HepG2 (cell line): Measurements from ENCODE around the gene EIF2B1. TPM values are rescaled to one million over a fixed set of nuclear protein-coding genes. Genes with fewer than 3 reads are reported as not detected.

Experiments used
- GABPB1 ChIP-seq: IDR thresholded peaks from 2 replicates; pipeline ENCODE4 v1.6.1; 2016; ENCODE audit warnings: mild to moderate bottlenecking, missing genetic modification reagents, moderate library complexity, missing compliant biosample characterization
- HDAC1 ChIP-seq: sonication (generic); formaldehyde crosslinking; IDR thresholded peaks from 2 replicates; pipeline ENCODE4 v1.5.1; 2020; ENCODE audit warnings: mild to moderate bottlenecking, missing genetic modification reagents
- HMG20A ChIP-seq: IDR thresholded peaks from 2 replicates; pipeline ENCODE4 v1.6.1; 2016; ENCODE audit warnings: borderline replicate concordance
- KMT2A ChIP-seq: sonication (generic); formaldehyde crosslinking; IDR thresholded peaks from 2 replicates; pipeline ENCODE4 v1.4.0; 2020; ENCODE audit warnings: missing genetic modification reagents
- MAX ChIP-seq: IDR thresholded peaks from 2 replicates; pipeline ENCODE4 v1.6.1; 2012; ENCODE audit warnings: inconsistent platforms
- MXI1 ChIP-seq: IDR thresholded peaks from 3 replicates; pipeline ENCODE4 v1.6.1; 2012; ENCODE audit warnings: low read depth, low read length, inconsistent platforms, borderline replicate concordance
- NR2F6 ChIP-seq, 2 experiments: IDR thresholded peaks; 2 replicates each; pipeline ENCODE4 v1.6.1; 2016; ENCODE audit warnings: antibody characterized with exemption in 1 of 2, mild to moderate bottlenecking in 1 of 2
- TBX2 ChIP-seq: sonication (generic); formaldehyde crosslinking; IDR thresholded peaks from 2 replicates; pipeline ENCODE4 v1.5.0; 2020; ENCODE audit warnings: missing genetic modification reagents, mild to moderate bottlenecking, borderline replicate concordance
- YEATS4 ChIP-seq: sonication (generic); formaldehyde crosslinking; IDR thresholded peaks from 2 replicates; pipeline ENCODE4 v1.4.0; 2020; ENCODE audit warnings: missing genetic modification reagents, borderline replicate concordance
- ZBTB40 ChIP-seq, 2 experiments: fragments of 450-650 bp in 1 of 2; sonication (generic) in 1 of 2; formaldehyde crosslinking in 1 of 2; IDR thresholded peaks; 2 replicates each; pipeline versions ENCODE4 v1.6.1 to v1.8.0; 2016 to 2022; ENCODE audit warnings: antibody characterized with exemption in 1 of 2, mild to moderate bottlenecking in 1 of 2, missing genetic modification reagents in 1 of 2
- ZNF260 ChIP-seq: sonication (generic); formaldehyde crosslinking; IDR thresholded peaks from 2 replicates; pipeline ENCODE4 v1.4.0; 2020; ENCODE audit warnings: missing genetic modification reagents, low read depth, mild to moderate bottlenecking, borderline replicate concordance
- ZNF317 ChIP-seq: sonication (generic); formaldehyde crosslinking; IDR thresholded peaks from 2 replicates; pipeline ENCODE4 v1.5.0; 2020; ENCODE audit warnings: mild to moderate bottlenecking, missing genetic modification reagents
- ZNF337 ChIP-seq: sonication (generic); formaldehyde crosslinking; IDR thresholded peaks from 2 replicates; pipeline ENCODE4 v1.5.1; 2020; ENCODE audit warnings: missing genetic modification reagents, low read depth, mild to moderate bottlenecking, borderline replicate concordance
- ZNF766 ChIP-seq: sonication (generic); formaldehyde crosslinking; IDR thresholded peaks from 2 replicates; pipeline ENCODE4 v1.5.0; 2020; ENCODE audit warnings: missing genetic modification reagents, borderline replicate concordance
- polyA plus RNA-seq, 8 experiments: library from polyadenylated mRNA; depleted of rRNA in 3 of 8; stranded (reverse) in 7 of 8; unstranded in 1 of 8; fragments of >200 nt; fragmentation: Illumina TruSeq in 4 of 8; extraction: Trizol in 4 of 8; gene quantifications; 2 replicates each; pipeline versions ENCODE4 v1.2.1 to v1.2.3, GENCODE V29; 2011 to 2016; ENCODE audit warnings: low read depth in 4 of 8, missing spikeins in 1 of 8, mixed read lengths in 1 of 8; ENCODE audit not compliant: insufficient read depth in 1 of 8
- total RNA-seq, 5 experiments: library from RNA; depleted of rRNA; stranded (reverse); fragments of >200 nt; fragmentation: Illumina TruSeq; extraction: Trizol; gene quantifications; 2 replicates each; pipeline ENCODE4 v1.2.3, GENCODE V29; 2016; ENCODE audit warnings: low read depth in 1 of 5
- TF ChIP-seq, protein P1 (sequence below): sonication (generic); formaldehyde crosslinking; IDR thresholded peaks from 2 replicates; pipeline ENCODE4 v1.4.0; 2020; ENCODE audit warnings: missing genetic modification reagents, borderline replicate concordance

The EIF2B1 gene
- total and polyA plus RNA-seq, 2 of the 13 experiments (the other 11 are each of a cell fraction or from before 2014, with no cell fraction given) = 18.7 to 37.4 TPM

DNA sequence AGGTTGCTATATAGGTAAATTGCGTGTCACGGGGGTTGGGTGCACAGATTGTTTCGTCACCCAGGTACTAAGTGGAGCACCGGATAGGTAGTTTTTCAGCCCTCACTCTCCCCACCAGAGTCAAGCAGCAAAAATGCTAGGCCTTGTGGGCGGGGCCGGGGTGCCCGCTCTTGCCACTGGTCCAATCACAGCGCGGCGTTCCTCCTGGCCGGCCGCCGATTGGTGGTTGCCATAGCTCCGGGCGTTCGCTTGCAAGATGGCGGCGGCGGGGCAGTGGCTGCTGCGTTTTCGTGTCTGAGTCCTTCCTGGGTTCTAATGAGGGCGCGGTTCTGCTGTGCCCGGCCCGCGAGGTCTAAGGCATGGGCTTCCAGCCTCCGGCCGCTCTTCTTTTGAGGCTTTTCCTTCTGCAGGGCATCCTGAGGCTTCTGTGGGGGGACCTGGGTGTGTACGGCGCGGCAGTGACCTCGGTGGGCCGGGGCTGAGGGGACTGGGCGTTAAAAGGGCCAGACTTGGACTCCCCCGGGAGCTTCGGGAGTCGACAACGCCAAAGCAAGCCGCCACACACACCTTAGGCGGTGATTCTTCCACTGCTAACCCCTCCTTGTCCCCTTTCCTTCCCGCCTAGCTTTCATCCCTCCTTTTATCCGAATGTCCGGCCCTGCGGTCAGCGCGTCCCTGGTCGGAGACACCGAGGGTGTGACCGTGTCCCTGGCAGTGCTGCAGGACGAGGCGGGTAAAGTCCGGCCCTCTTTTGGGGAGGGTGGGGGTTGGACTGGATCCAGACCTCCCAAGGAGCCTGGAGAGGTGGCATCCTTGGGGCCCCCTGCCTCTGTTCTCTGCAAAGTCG lies 37.6 kb upstream of the EIF2B1 start, which contains the start of gene TCTN2 (continued):
- TF ChIP-seq ZNF317 (CRISPR knock-in tag) (0 out of 2 replicates have a peak, but pooled peaks have one; percentile 15), ZNF260 (CRISPR knock-in tag) (no peak), NR2F6 (IDR thresholded peaks at IDR 0.05) (no peak), NR2F6 (CRISPR knock-in tag; IDR thresholded peaks at IDR 0.05) (no peak), MAX (peak; percentile 38; the same call in 1 of the 2 replicates), TBX2 (peak; percentile 30; the same call in 1 of the 2 replicates), ZNF337 (CRISPR knock-in tag) (no peak), MXI1 (peak; percentile 83; the same call in 1 of the 3 replicates), ZNF766 (0 out of 2 replicates have a peak, but pooled peaks have one; percentile 68), HDAC1 (CRISPR knock-in tag) (peak; percentile 77), GABPB1 (CRISPR knock-in tag) (peak; percentile 60; the same call in 1 of the 2 replicates), YEATS4 (peak; percentile 58; the same call in 1 of the 2 replicates), ZBTB40 (IDR thresholded peaks at IDR 0.05) (no peak), ZBTB40 (CRISPR knock-in tag; IDR thresholded peaks at IDR 0.05) (0 out of 2 replicates have a peak, but pooled peaks have one; percentile 27), KMT2A (peak; percentile 50; the same call in 1 of the 2 replicates), HMG20A (CRISPR knock-in tag) (no peak)
- TF ChIP-seq, protein P1, sequence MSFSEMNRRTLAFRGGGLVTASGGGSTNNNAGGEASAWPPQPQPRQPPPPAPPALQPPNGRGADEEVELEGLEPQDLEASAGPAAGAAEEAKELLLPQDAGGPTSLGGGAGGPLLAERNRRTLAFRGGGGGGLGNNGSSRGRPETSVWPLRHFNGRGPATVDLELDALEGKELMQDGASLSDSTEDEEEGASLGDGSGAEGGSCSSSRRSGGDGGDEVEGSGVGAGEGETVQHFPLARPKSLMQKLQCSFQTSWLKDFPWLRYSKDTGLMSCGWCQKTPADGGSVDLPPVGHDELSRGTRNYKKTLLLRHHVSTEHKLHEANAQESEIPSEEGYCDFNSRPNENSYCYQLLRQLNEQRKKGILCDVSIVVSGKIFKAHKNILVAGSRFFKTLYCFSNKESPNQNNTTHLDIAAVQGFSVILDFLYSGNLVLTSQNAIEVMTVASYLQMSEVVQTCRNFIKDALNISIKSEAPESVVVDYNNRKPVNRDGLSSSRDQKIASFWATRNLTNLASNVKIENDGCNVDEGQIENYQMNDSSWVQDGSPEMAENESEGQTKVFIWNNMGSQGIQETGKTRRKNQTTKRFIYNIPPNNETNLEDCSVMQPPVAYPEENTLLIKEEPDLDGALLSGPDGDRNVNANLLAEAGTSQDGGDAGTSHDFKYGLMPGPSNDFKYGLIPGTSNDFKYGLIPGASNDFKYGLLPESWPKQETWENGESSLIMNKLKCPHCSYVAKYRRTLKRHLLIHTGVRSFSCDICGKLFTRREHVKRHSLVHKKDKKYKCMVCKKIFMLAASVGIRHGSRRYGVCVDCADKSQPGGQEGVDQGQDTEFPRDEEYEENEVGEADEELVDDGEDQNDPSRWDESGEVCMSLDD (CRISPR knock-in tag) = no peak
